Measurements from ENCODE around the gene GJC2.

The GJC2 gene

DNA sequence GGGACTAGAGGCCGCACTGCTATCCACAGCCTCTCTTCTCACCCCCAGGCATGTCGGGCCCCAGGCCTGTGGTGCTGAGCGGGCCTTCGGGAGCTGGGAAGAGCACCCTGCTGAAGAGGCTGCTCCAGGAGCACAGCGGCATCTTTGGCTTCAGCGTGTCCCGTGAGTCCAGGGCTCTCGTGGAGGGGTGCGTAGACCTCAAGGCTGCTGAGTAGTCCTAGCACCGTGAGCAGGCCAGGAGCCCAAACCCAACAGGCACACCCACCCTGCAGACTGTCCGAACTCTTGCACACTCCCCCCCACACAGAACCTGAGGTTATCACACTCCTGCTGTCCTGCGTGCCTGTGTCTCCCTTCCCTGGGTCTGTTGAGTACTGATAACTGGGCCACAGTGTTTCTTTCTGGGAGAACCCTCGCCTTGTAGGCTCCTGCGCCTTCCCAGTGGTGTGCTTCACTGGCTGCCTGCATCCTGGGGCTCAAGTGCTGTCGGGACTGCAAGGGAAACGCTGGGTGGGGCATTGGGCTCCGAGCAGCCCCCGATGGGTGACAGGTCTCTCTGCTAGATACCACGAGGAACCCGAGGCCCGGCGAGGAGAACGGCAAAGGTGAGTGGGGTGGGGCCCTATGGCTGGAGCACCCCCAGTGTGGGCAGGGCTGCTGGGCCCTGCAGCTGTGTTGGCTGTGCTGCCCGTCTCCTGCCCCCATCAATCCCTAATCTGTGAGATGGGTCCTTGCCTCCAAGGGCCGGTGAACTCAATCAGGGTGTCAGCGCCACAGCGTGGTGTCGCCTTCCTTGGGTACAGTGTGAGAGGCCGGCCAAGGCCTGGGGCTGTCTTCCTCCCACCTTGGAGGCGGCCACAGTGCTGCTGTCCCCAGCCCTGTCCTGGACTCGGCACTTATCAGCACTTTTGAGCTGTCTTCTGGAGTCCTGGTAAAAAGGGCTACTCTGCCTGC is 4.0 kb upstream of the GJC2 start:
- no peak for DNase-seq

DNA sequence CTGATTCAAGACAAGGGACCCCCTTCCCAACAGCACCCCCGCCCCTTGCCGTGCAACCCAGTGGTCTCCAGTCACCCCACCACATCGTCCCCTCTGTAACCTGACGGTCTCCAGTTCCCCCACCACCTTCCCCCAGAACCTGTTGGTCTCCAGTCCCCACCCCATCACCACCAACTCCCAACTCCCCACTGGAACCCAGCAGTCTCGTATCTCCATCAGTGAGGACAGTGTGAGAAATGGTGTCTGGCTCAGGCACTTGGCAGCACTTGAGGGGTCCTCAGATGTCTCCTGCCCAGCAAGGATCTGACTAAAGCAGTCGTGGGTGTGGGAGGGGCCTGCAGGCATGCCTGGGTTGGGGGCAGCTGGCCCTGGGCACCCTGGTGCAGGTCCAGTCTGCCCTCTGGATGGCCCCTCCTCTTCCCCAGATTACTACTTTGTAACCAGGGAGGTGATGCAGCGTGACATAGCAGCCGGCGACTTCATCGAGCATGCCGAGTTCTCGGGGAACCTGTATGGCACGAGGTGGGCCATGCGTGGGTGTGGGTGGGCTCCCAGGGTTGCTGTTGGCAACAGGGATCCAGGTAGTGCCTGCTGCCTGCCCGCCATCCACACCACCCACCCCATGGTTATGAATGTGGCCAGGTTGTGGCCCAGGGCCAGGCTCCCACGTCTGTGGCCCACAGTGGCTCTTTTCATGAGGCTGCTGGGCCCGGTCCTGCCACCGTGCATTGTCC is 3.1 kb upstream of the GJC2 start:
- DNase-seq: no peak

- no peak for DNase-seq
Measured at GRCh38 chr1:228147151-228147693, 2.5 kb upstream of the GJC2 start.

- DNase-seq: no peak
Measured at GRCh38 chr1:228147768-228148167, 2.0 kb upstream of the GJC2 start.

- DNase-seq: no peak
Measured at GRCh38 chr1:228148196-228148861, 1.4 kb upstream of the GJC2 start.

DNA sequence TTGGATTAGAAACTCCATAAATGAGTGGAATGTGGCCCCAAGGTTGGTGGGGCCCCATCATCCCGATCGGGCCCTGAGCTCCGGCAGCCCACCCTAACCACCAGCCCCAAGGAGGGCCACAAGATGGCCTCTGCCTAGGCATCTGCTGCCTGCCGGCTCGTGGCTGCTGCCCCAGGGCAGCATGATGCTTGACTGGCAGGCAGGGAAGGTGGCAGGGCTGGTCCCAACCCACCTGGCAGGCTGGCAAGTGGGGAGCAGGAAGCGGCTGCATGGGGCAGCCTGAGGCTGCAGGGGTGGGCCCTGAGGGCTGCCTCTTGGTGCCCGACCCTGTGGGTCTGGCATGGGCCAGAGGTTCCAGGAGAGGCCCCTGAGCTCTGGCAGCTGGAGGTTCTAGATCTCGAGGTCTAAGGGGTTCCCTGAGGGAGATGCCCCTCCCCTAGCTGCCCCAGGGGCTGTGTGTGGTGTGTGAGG is 760 bp upstream of the GJC2 start:
- no peak for DNase-seq

DNA sequence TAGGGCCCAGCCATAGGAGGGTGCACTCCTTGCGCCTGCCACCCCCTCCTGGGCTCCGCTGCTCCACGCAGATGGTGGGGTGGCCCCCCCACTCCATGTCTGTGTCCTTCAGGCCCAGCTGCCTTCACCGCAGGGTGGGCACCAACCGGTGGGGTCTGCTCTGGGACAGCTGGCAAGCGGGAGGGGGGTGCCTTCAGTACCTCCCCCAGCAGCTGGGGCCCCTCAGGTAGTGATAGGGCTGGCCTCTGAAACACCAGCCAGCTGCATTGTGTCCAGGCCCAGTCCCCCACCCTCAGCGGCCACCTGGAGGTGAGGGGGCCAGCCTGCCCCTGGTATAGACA is 360 bp downstream of the GJC2 start:
- no peak for DNase-seq

DNA sequence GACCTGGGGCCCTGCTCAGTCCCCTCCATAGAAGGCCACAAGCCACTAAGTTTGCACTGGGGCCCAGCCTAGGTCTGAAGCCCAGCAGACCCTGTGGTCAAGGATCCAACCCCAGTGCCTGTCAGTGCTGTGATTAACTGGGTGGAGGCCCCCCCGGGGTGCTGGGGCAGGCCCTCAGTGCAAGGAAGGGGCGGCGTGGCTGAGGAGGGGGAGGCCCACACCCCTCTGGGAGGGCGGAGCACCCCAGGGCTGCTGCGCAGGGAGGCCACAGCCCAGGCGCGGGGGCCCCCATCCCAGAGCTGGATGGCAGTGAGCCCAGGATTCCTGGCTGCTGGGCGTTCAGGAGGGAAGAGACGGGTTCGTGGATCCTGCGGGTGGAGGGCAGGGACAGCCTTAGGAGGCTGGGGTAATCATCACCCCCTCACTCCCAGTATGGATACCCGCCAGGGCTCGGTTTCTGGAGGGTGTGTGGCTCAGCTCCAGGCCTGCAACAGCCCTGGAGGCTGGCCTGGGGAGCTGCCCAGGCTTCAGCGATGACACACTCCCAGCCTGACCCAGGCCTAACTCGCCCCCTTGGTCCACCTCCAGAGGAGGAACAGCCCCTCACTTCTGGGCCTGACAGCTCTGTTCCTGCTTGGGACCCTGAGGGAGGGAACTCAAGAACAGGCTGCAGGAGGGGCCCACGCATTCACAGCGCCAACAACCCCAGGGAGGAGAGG is 890 bp downstream of the GJC2 start:
- no peak for DNase-seq

DNA sequence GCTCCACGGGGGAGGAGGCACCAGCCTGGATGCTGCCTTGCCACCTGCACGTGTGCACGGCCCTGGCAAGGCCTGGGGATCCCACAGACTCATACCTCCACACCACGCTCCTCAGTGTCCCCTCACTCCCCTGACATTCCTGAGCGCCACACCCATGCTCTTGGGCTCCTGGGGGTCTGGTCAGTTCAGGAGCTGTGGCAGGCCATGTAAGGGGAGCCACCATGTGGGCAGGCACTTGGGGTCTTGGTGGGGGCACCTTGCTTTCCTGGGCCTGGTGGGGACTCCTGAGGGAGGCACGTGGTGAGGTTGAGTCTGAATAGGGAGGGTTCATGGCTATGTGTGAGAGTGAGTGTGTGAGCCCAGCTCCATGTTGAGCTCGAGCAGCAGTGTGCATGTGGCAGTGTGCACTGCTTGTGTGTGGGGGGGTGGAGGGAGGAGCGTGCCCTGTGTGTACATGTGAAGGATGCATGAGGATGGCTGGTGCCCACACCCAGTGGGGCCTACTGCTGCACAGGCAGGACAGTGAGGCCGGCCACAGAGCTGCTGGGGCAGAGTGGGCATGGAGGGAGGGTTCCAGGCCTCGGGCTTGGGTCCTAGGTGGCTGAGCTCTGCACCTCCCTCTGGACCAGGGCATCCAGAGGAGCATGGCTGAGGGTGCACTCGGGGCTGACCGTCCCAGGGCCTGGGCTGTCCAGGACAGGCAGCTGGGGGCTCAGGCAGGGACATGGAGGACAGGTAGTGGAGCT is 1.6 kb downstream of the GJC2 start:
- DNase-seq: no peak

GRCh38 chr1:228152097-228152917 is 2.6 kb downstream of the GJC2 start:
- DNase-seq: no peak

DNA sequence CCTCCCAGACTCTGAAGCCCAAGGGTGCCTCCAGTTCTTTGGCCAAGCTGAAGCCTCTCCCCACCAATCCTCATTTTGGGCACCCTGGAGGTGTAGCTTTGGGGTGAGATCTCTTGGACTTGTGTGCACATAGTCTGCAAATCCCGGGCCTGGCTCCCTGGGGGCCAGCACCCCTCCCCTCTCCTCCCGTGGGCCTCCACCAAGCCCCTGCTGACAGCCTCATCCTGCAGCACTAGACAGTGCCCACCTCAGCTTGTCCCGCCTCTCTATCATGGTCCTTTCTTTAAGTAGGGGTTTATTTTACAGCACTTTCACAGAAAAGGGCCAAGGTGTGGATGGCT is 3.2 kb downstream of the GJC2 start:
- DNase-seq: no peak

DNA sequence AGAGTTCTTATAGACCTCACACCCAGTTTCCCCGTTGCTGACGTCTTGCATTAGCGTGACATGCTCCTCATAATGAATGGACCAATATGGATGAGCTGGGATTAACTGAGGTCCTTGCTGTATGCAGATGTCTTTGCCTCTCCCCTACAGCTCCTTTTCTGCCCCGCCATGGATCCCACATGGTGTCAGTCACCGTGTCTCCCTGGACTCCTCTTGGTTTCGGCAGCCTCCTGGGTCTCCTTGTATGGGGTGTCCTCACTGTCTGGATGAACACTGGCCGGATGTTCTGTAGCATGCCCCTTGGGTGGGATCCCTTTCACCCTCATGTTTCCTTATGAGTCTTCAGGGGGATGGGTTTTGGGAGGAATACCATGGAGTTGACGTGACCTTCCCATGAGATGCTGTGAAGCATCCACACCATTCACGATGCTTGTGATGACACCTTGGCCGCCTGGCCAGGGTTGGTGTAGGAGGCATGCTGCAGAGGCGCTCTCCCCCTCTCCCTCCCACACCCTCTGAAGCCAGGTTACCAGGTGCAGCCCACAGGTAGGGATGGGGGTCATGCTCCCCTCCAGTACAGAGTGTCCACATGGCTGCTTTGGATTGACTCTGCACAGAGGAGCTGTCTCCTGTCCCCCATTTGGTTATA is 4.4 kb downstream of the GJC2 start:
- no peak for DNase-seq

DNA sequence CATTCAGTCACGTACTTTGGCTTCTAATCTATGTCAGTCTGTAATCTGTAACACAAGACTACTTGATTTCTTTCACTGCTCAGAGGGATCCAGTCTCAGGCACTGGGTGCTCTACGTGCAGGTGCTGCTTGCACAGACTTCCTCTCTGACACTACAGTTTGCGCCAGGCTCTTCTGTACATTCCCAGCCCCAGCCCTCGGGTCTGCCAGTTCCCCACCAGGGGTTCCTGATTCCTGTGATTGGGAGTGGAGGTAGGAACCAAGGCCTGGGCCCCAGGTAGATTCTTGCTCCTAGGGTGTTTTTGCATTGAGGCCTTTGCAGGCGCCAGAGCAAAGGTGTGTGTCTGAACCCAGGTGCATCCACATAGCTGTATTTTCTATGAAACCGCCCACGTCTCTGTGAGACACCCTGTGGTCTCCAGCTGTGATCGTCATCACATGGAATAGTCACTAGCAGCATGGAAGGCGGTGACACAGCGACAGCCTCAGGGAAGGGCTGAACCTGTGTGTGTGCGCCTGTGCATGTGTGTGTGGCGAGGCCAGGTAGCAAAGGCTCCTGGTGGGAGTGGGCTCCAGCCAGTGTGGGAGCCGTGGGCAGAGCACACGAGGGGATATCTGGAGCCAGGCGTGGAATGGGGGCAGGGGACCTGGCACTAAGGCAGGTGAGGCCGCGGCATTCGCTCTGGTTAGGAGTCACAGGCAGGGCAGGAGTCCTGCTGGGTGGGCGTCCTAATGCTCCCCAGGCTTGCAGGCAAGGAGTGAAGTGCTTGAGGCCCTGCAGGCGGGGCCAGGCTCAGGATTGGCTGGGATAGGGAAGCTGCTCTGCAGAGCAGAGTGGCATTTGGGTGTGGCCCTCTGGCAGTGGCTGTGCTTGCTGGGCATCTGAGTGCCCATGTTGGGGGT is 5.2 kb downstream of the GJC2 start:
- DNase-seq: no peak

DNA sequence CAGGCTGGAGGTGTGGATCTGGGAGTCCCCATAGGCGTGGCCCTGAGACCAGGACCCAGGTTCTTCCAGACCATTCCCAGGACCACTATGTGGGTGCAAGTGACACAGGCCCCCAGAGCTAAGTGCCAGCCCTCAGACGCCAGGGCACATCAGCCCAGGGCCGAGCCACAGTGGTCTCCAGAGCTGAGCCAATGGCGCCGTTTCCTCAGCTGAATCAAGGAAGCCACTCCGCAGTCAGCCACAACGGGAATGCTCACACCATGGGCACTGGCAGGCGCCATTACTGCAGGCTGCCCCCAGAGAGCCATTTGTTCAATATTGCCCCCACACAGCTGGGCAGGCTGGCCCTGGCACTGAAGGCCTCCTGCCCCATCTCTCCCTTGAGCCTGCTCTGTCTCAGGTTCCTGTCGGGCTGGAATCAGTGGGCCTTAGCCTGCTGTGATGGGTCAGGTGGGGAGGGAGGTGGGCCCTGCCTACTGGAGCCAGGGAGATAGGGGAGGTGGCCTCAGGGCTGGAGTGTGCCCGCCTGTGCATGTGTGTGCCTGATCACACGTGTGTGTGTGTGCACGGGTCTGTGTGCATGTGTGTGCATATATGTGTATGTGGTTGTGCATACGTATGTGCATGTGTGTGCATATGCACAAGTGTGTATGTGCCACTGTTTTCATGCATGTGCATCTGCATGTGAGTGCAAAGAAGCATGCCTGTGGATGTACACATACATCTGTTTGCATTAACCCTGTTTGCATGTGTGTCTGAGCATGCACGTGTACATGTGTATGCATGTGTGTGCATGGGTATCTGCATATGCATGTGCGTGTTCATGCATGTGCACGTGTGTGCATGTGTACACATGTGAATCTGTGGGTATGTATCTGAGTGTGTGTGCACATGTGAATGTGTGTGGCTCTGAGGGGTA is 6.1 kb downstream of the GJC2 start:
- DNase-seq: no peak

DNA sequence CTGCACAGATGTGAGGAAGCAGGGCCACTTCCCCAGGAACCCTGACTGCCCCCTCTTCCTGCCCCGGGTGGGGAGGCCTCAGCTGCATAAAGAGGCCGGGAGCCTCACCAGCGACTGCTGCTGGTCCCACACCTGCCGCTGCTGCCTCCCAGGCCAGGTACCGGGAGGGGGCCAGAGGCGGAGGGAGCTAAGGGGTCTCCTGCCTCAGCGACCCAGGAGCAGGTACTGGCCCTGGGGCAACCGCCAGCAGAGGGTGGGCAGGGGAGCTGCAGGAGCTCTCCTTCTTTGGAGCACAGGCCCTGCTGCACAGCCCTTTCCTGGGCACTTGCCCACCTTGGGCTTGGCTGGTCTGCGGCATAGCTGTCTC is 6.8 kb downstream of the GJC2 start:
- DNase-seq: no peak

DNA sequence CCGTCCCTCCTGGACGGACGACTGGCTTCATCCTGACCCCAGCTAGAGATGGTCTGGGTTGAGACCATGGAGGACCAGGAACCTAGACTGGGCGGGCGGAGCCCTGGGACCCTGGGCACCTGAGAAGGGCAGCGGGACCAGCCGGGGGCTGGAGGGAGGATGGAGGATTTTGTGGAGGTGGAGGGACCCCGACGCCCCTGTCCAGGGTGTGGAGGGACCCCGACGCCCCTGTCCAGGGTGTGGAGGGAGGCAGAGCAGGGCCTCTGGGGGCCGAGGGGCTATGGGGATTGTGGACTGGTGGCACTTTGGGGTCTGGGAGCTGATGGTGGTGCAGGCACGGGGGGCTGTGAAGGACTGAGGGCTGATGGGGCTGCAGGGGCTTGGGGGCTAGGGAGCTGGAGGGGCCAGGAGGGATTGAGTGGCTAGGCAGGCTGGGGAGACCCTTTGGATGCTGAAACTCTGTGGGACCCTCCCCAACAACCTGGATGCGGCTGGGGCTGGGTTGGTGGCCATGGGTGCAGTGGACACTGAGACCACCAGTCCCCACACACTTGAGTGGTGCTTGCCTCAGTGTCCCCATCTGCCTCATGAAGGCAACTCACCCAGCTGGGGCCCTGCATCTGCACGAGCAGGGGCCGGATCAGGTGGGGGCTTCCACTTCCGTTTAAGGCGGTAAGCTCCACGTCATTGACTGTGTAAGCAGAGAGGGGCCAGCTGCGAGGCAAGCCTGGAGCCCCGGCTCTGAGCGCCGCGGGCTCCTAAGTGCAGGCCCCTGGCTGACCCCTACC is 7.4 kb downstream of the GJC2 start:
- DNase-seq: no peak

DNA sequence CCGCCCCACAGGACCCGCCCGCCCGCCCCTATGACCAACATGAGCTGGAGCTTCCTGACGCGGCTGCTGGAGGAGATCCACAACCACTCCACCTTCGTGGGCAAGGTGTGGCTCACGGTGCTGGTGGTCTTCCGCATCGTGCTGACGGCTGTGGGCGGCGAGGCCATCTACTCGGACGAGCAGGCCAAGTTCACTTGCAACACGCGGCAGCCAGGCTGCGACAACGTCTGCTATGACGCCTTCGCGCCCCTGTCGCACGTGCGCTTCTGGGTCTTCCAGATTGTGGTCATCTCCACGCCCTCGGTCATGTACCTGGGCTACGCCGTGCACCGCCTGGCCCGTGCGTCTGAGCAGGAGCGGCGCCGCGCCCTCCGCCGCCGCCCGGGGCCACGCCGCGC is 8.0 kb downstream of the GJC2 start:
- no peak for DNase-seq

All from CD4-positive, alpha-beta T cell treated with Interleukin-1 beta for 1 hour (primary cell).